Tibial nerve (tissue), 4 donors: ENCODE measurements around the gene KCNC3. TPM values are rescaled to one million over a fixed set of nuclear protein-coding genes. Genes with fewer than 3 reads are reported as not detected.

Experiments used
- DNase-seq, 2 donors: peaks; one replicate each; pipeline ENCODE4 v3.0.0-alpha.2; 2019; ENCODE audit warnings: low spot score in 2 of 2
- H3K27ac ChIP-seq, 4 donors: fragments of 200-600 bp; sonication (generic) in 3 of 4; one replicate each; pipeline ENCODE4 v1.5.1; 2017 to 2019; ENCODE audit warnings: mild to moderate bottlenecking in 1 of 4
- H3K27me3 ChIP-seq, 2 donors: fragments of 200-600 bp; sonication (generic) in 1 of 2; one replicate each; pipeline versions ENCODE4 v1.5.1 to v1.6.0; 2017 to 2019
- H3K36me3 ChIP-seq, 3 donors: fragments of 200-600 bp; sonication (generic); one replicate each; pipeline ENCODE4 v1.5.1; 2018 to 2019
- H3K4me1 ChIP-seq, 4 donors: fragments of 200-600 bp; sonication (generic) in 3 of 4; one replicate each; pipeline ENCODE4 v1.5.1; 2017 to 2019
- H3K4me3 ChIP-seq, 4 donors: fragments of 200-600 bp; sonication (generic) in 3 of 4; one replicate each; pipeline ENCODE4 v1.5.1; 2017 to 2019; ENCODE audit warnings: mild to moderate bottlenecking in 1 of 4, moderate library complexity in 1 of 4
- H3K9me3 ChIP-seq, 4 donors: fragments of 200-600 bp; sonication (generic) in 3 of 4; one replicate each; pipeline ENCODE4 v1.5.1; 2017 to 2019
- EP300 ChIP-seq, 2 donors: sonication (generic); formaldehyde crosslinking; IDR thresholded peaks; one replicate each; pipeline ENCODE4 v1.6.1; 2017; ENCODE audit warnings: antibody characterized with exemption in 2 of 2, mild to moderate bottlenecking in 1 of 2
- POLR2A ChIP-seq, 2 donors: fragments of 450-650 bp; IDR thresholded peaks; one replicate each; pipeline ENCODE4 v1.6.1; 2017; ENCODE audit warnings: antibody characterized with exemption in 2 of 2, mild to moderate bottlenecking in 2 of 2, moderate library complexity in 2 of 2
- WGBS, 2 donors: methylation state at CpG; one replicate each; pipeline ENCODE4 v1.1.5; 2018; 5-methylcytosine and 5-hydroxymethylcytosine counted together
- total RNA-seq, 4 donors: library from RNA; depleted of rRNA; stranded (reverse); fragments of >200 nt; gene quantifications; one replicate each; pipeline ENCODE4 v1.1.0, GENCODE V29; 2016
- TF ChIP-seq, protein P1 (sequence below), 5 experiments: fragments of 200-600 bp in 3 of 5; fragments of 450-650 bp in 2 of 5; sonication (generic) in 3 of 5; IDR thresholded peaks; one replicate each; pipeline ENCODE4 v1.5.1; 2016 to 2019; ENCODE audit warnings: antibody characterized with exemption in 5 of 5, mild to moderate bottlenecking in 3 of 5, moderate library complexity in 2 of 5

The KCNC3 gene
- total RNA-seq, 4 donors from 2014 or later = 0.21 to 1.2 (median 0.71) TPM

DNA sequence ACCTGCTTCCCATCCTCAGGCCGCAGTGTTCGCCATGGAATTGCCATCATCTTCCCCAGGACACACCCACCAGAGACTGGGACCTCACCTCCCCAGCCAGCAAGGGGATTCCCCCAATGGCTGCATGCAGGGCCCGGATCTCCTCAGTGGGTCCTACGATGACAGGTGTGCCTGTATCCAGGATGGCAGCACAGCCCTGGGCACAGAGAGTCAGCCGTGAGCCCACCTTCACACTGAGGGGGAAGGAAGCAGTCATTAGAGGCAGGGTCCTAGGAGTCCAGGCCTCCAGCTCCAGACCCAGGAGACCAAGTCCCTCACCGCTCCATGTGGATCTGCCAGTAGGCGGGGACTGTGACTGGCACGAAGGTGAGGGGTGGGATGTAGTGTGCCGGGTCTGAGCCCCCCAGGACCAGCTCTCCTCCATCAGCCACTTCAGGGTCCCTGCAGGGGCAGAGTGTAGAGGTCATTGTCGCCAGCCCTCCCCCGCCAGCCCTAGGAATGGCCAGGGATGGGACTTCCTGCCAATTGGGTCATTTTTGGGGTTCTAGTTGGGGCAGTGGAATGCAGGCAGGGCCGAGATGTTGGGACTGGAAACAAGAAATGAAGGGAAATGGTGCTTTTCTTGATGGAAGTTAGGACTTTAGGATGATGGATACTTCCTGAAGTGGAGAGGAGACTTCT is 5.7 kb upstream of the KCNC3 start:
- no peaks in the 10 kb centered on the region for H3K9me3 ChIP-seq
- no peak overlapping the region for H3K4me3 ChIP-seq
- no peak overlapping the region for H3K27ac ChIP-seq
- no peak for TF ChIP-seq EP300 (IDR thresholded peaks at IDR 0.05)
- TF ChIP-seq POLR2A (IDR thresholded peaks at IDR 0.05) = no peak
- TF ChIP-seq, protein P1, sequence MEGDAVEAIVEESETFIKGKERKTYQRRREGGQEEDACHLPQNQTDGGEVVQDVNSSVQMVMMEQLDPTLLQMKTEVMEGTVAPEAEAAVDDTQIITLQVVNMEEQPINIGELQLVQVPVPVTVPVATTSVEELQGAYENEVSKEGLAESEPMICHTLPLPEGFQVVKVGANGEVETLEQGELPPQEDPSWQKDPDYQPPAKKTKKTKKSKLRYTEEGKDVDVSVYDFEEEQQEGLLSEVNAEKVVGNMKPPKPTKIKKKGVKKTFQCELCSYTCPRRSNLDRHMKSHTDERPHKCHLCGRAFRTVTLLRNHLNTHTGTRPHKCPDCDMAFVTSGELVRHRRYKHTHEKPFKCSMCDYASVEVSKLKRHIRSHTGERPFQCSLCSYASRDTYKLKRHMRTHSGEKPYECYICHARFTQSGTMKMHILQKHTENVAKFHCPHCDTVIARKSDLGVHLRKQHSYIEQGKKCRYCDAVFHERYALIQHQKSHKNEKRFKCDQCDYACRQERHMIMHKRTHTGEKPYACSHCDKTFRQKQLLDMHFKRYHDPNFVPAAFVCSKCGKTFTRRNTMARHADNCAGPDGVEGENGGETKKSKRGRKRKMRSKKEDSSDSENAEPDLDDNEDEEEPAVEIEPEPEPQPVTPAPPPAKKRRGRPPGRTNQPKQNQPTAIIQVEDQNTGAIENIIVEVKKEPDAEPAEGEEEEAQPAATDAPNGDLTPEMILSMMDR (IDR thresholded peaks at IDR 0.05) = no peak
- H3K4me1 ChIP-seq = peaks cover 0 to 42% (median 10%) of the 10 kb centered on the region in 4 donors
- DNase-seq = no peak
- H3K27me3 ChIP-seq = peaks cover 0 to 57% of the 10 kb centered on the region in 2 donors
- WGBS, 2 donors = 92 to 95% methylated on average over 12 of the region's 12 CpGs
- no peaks in the 10 kb centered on the region for H3K36me3 ChIP-seq

DNA sequence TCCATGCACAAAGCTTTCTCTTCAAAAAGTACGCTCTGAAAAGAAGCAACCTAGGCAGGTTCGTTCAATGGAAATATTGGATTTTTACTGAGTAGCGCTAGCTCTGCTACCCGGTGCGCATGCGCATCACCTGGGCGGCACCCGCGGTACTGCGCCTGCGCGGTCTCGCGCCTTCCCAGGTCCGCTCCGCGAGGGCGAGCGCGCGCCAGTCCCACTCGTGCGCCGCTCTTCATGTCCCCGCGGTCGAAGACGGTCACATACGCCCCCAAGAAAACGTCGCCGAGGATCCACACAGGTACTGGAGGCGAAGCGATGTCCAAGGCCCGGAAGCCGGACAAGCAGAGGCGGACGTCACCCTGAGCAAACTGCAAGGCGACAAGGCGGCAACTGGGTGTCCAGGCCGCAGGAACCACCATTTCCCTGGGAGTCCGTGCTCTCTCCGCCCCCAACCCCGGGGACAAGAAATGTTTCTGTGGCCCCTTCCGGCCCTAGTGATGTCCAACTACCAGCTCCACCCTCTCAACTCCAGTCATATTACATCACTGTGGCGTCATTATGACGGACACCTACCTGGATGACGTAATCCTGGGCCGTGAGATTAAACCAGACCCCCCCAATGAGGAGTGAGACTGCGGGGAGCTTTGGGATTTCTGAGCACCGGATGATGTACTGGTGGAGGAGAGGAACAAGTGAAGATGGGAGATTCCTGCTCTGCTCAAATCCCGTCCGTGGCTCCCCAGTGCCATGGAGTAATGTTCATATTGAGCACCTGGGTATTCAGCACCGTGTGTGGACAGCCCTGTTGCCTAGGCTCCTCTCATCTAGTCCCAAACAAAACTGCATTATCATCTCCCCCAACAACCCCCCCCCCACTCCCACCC is 4.8 kb upstream of the KCNC3 start:
- H3K27me3 ChIP-seq = peaks cover 0 to 66% of the 10 kb centered on the region in 2 donors
- peak in 1 of 2 donors; percentile 36 for DNase-seq
- H3K27ac ChIP-seq = peak overlapping the region; percentile 21 to 87 (median 72)
- H3K9me3 ChIP-seq = no peaks in the 10 kb centered on the region
- TF ChIP-seq, protein P1 (IDR thresholded peaks at IDR 0.05) = peak in 2 of 5 experiments; percentile 25 to 26
- TF ChIP-seq POLR2A (IDR thresholded peaks at IDR 0.05) (peak; percentile 43 to 55), EP300 (IDR thresholded peaks at IDR 0.05) (peak; percentile 51 to 89)
- no peaks in the 10 kb centered on the region for H3K36me3 ChIP-seq
- 18 to 28% methylated on average over 18 to 35 of the region's 54 CpGs for WGBS, 2 donors
- H3K4me1 ChIP-seq = peaks cover 0 to 51% (median 12%) of the 10 kb centered on the region in 4 donors
- H3K4me3 ChIP-seq = peak overlapping the region; percentile 31 to 65 (median 50)

DNA sequence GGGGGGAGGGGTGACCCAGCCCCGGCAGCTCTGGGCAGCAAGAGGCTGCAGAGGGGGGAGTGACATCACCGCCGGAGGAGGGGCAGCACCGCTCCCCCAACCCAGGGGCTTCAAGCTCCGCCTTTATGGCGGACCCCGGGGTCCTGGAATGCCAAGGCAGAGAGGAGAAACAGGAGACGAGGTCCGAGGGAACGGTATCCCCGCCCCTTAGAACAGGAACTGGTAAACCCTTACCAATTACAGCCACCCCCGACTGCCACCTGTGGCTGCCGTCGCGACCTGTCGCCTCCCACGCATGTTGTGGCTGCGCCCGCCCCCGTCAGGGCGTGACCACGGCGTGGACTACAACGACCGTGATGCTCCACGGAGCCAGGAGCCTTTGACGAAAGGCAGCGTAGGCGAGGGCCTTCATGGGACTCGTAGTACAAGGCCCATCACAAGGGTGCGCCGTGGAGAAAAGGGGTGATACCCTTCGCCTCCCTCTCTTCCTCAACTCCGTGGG is 4.1 kb upstream of the KCNC3 start:
- WGBS, 2 donors = 2 to 3% methylated on average over 20 to 24 of the region's 34 CpGs
- H3K36me3 ChIP-seq = no peaks in the 10 kb centered on the region
- H3K27ac ChIP-seq = peak overlapping the region in 3 of 4 donors; percentile 71 to 87 (median 84)
- H3K4me1 ChIP-seq = peaks cover 0 to 51% (median 12%) of the 10 kb centered on the region in 4 donors
- no peaks in the 10 kb centered on the region for H3K9me3 ChIP-seq
- DNase-seq = peak; percentile 45 to 50
- H3K27me3 ChIP-seq = peaks cover 0 to 67% of the 10 kb centered on the region in 2 donors
- peak overlapping the region; percentile 31 to 65 (median 50) for H3K4me3 ChIP-seq
- TF ChIP-seq EP300 (IDR thresholded peaks at IDR 0.05) (no peak), POLR2A (IDR thresholded peaks at IDR 0.05) (no peak)
- TF ChIP-seq, protein P1 (IDR thresholded peaks at IDR 0.05) = no peak

DNA sequence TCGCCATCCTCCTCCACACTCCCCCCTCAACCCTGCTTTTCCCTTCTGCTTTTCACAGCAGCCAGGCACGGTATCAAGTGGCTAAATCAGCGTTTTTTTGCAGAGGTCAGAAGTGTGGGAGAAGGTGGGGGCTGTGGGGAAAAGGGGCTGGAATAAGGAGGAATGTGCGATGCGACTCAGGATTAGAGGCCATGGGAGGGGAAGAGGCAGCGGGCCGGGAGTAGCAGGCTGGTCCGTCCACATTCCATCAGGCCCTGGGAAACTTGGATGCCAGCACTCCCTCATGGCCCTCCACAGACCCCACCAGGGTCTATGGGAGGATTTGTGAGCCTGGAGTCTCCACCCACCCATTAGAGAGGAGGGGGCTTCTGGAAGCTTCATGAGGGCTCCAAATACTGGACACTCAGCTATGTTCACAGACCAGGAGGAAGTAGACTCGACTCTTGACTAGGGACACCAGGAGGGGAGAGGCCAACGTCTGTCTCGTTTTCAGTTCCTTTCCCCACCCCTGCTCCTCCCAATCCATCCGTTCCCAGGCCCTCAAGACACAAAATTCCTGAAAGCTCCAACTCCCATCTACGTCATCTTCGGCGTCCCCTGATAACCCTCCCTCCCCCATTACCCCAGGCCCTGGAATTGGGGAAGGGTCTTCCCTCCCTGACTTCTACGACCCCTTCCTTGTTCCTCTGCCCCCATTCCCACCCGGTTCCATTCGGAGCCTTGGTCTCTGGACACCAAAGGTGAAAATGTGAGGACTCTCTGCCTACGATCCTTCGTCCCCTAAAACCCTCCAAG is 3.3 kb upstream of the KCNC3 start:
- H3K27me3 ChIP-seq = peaks cover 0 to 74% of the 10 kb centered on the region in 2 donors
- TF ChIP-seq EP300 (IDR thresholded peaks at IDR 0.05) = no peak
- TF ChIP-seq POLR2A (IDR thresholded peaks at IDR 0.05) = no peak
- peak overlapping the region in 3 of 4 donors; percentile 49 to 65 (median 51) for H3K4me3 ChIP-seq

DNA sequence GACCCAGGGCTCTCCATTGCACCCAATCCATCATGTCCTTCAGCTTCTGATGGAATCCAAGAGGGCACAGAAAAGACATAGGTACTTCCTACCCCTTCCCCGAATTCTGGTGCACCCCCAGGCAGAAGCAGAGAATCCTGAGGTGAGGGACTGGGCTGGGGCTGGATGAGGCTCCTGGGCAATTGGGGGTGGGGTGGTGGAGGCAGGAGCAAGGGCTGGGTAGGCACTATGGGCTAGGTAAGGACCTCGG is 2.7 kb upstream of the KCNC3 start:
- TF ChIP-seq POLR2A (IDR thresholded peaks at IDR 0.05) = no peak
- TF ChIP-seq, protein P1 (IDR thresholded peaks at IDR 0.05) = no peak
- TF ChIP-seq EP300 (IDR thresholded peaks at IDR 0.05) = no peak
- 11 to 20% methylated on average over 2 of the region's 2 CpGs for WGBS, 2 donors
- Histone ChIP-seq H3K4me3 (no peak overlapping the region), H3K36me3 (no peaks in the 10 kb centered on the region), H3K4me1 (peaks cover 0 to 51% (median 13%) of the 10 kb centered on the region in 4 donors), H3K9me3 (no peaks in the 10 kb centered on the region), H3K27me3 (peaks cover 0 to 79% of the 10 kb centered on the region in 2 donors), H3K27ac (peak overlapping the region in 2 of 4 donors; percentile 2 to 84)
- DNase-seq = no peak

More for the DNA sequence above, 3.3 kb upstream of the KCNC3 start:
- Histone ChIP-seq H3K4me1 (peaks cover 0 to 51% (median 12%) of the 10 kb centered on the region in 4 donors), H3K27ac (peak overlapping the region in 3 of 4 donors; percentile 71 to 87 (median 84)), H3K9me3 (no peaks in the 10 kb centered on the region), H3K36me3 (no peaks in the 10 kb centered on the region)
- 4% methylated on average over 20 of the region's 20 CpGs for WGBS, 2 donors
- DNase-seq = no peak
